Esophagus squamous epithelium (tissue), 4 donors: ENCODE measurements around the gene EYS.

Experiments used
- CTCF ChIP-seq, 6 experiments: fragments of 450-650 bp in 4 of 6; fragments of 200-600 bp in 2 of 6; sonication (generic) in 2 of 6; IDR thresholded peaks; one replicate each; pipeline ENCODE4 v1.5.1; 2016 to 2019; ENCODE audit warnings: antibody characterized with exemption in 6 of 6, mild to moderate bottlenecking in 4 of 6, moderate library complexity in 4 of 6
- POLR2A ChIP-seq, 4 donors: fragments of 450-650 bp; IDR thresholded peaks; one replicate each; pipeline ENCODE4 v1.6.1; 2017; ENCODE audit warnings: antibody characterized with exemption in 4 of 4, mild to moderate bottlenecking in 4 of 4, moderate library complexity in 3 of 4

GRCh38 chr6:65728879-65729479 lies 22.0 kb upstream of the EYS start:
- no peak for TF ChIP-seq POLR2A (IDR thresholded peaks at IDR 0.05)
- TF ChIP-seq CTCF (IDR thresholded peaks at IDR 0.05): no peak
